Large intestine (tissue), 12 donors: ENCODE data around the gene CDH23. TPM values are rescaled to one million over a fixed set of nuclear protein-coding genes. Genes with fewer than 3 reads are reported as not detected.

Experiments used
- DNase-seq, 2 donors: peaks; one replicate each; pipeline versions ENCODE4 v3.0.0 to v3.0.0-alpha.2; 2013
- H3K27ac ChIP-seq: one replicate; pipeline ENCODE4 v1.5.1; 2013; ENCODE audit warnings: low read length
- H3K27me3 ChIP-seq: 2 replicates; pipeline ENCODE4 v1.6.1; 2013; ENCODE audit warnings: low read length; ENCODE audit not compliant: control insufficient read depth, insufficient read depth
- H3K36me3 ChIP-seq: 2 replicates; pipeline ENCODE4 v1.6.1; 2013; ENCODE audit warnings: low read length; ENCODE audit not compliant: control insufficient read depth, insufficient read depth
- H3K4me1 ChIP-seq: one replicate; pipeline ENCODE4 v1.6.1; 2013; ENCODE audit warnings: low read length; ENCODE audit not compliant: control insufficient read depth, insufficient read depth
- H3K4me3 ChIP-seq: one replicate; pipeline ENCODE4 v1.5.1; 2013; ENCODE audit warnings: low read length
- H3K9me3 ChIP-seq: one replicate; pipeline ENCODE4 v1.6.1; 2013; ENCODE audit warnings: mild to moderate bottlenecking, low read depth, low read length, moderate library complexity; ENCODE audit not compliant: control insufficient read depth
- WGBS: methylation state at CpG from one replicate; pipeline ENCODE4 v1.1.5; 2013; ENCODE audit warnings: low lambda C conversion rate; ENCODE audit not compliant: insufficient coverage; 5-methylcytosine and 5-hydroxymethylcytosine counted together
- long read RNA-seq, 11 donors: transcript quantifications; one replicate each; lab custom pipeline, GENCODE V29; 2026
- polyA plus RNA-seq: library from polyadenylated mRNA; unstranded; fragments of 120-200 nt; gene quantifications from one replicate; pipeline ENCODE4 v1.2.1, GENCODE V29; 2013

CDH23 gene
- 1.7 TPM for polyA plus RNA-seq
- long read RNA-seq, donor 1, partial matches to known transcripts: 532 of 532 reads
- long read RNA-seq, donor 1, other reads (novel, unspliced or antisense): 0 of 532 reads
- long read RNA-seq, donor 2, partial matches to known transcripts: 6 of 30 reads
- long read RNA-seq, donor 2, other reads (novel, unspliced or antisense): 24 of 30 reads
- long read RNA-seq, donor 3: 0 reads
- long read RNA-seq, donor 4: 0 reads
- long read RNA-seq, donor 5: 0 reads
- long read RNA-seq, donor 6, partial matches to known transcripts: 391 of 449 reads
- long read RNA-seq, donor 6, other reads (novel, unspliced or antisense): 58 of 449 reads
- long read RNA-seq, donor 7, partial matches to known transcripts: 0 of 5 reads
- long read RNA-seq, donor 7, other reads (novel, unspliced or antisense): 5 of 5 reads
- long read RNA-seq, donor 8, partial matches to known transcripts: 1,868 of 2,055 reads
- long read RNA-seq, donor 8, other reads (novel, unspliced or antisense): 187 of 2,055 reads
- long read RNA-seq, donor 9: 0 reads
- long read RNA-seq, donor 10: 0 reads
- long read RNA-seq, donor 11, partial matches to known transcripts: 118 of 312 reads
- long read RNA-seq, donor 11, other reads (novel, unspliced or antisense): 194 of 312 reads

DNA sequence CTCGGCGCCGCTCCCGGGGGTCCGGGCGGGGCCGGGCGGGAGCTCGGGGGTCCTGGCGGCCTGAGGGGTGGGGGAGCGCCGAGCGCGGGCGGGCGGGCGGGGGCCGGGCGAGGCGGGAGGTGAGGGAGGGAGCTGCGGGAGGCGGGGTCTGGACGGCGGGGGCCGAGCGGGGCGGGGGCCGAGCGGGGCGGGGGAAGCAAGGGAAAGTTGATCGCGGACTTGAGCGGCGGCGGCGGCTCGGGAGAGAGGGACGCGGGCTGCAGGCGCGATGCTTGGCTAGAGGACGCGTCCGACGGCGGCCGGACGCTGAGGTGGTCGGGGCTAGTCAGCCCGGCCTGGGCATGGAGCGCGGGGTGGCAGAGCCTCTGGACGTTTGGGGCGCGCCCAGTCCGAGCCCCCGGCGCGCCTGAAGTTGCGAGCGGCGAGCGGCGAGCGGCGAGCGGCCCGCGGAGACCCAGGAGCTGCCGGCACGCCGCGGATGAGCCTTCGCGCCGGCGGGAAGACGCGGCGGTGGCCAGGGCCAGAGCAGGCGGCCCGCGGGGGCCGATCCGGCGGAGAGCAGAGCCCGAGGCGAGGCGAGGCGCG is at the start of gene CDH23:
TSS of gene CDH23 (plus strand) at position 210 of the 585 bp plus-strand sequence. CDS start 42,912 bp downstream, outside the sequence.
- Histone ChIP-seq H3K4me1 (peaks cover 8% of the 10 kb centered on the region), H3K9me3 (peaks cover 4% of the 10 kb centered on the region), H3K4me3 (peak within 1 kb of the TSS; percentile 23), H3K27ac (no peak within 1 kb of the TSS), H3K27me3 (peaks cover 63% of the 10 kb centered on the region), H3K36me3 (no peaks in the 10 kb centered on the region)
- WGBS: no CpG with 5 or more reads among the region's 91 CpGs
- peak in 1 of 2 donors; percentile 44 for DNase-seq

DNA sequence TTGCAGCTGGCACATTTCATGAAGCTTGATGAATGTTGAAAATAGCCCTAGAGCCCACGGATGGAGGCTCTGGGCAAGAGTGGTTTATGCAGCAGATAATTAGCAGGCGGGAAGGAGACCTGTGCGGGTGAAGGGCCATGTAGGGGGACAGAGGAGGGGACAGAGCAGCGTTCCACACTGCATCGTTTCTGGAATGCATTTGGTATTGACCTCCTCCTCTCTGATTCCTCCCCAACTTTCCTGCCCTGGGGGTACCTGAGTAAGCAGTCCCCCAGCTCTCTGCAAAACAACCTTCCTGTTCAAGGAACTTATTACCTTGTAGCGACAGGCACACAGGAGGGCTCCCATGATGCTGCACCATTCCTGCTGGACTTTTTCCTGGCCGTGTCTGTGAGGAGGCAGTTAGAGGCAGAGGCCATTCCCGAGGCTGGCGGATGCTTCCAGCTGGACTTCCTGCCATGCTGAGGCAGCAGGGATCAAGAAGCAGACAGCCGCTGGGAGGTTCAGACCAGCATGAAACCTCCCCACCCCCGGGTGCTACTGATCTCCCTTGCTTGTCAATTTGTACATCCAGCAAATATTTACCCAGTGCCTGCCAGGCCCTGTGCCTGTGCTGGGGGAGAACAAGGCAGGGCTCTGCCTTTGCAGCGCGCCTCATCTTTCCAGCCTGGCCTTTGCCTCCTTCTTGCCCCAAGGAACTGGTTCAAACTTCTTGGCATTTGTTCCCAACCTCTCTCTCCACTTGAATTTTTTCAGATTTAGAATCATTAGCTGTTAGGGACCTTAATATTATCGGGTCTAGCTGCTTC is 48.9 kb upstream of the CDH23 start:
- peaks cover 26% of the 10 kb centered on the region for H3K4me1 ChIP-seq
- H3K27me3 ChIP-seq: no peaks in the 10 kb centered on the region
- DNase-seq: no peak
- H3K9me3 ChIP-seq: no peaks in the 10 kb centered on the region
- H3K36me3 ChIP-seq: peaks cover 12% of the 10 kb centered on the region
- WGBS: no CpG with 5 or more reads among the region's 14 CpGs
- no peak overlapping the region for H3K4me3 ChIP-seq
- no peak overlapping the region for H3K27ac ChIP-seq

DNA sequence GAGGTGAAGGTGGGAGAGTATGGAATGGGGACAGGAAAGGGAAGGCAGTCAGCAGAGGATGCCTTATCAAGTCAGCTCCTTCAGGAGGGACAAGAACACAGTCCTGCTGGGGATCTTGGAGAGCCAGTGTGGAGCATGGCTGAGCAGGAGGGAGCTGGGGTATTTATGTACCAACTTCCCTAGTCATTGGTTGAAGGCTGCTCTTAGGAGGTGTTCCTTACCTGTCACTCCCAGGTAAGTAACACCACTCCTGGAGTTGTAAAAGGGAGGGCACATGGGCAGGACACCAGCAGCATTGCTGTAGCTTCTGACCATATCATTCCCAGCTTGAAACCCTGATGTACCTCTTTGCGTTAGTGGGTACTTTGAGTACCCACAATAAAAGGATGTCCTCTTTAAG is 47.9 kb upstream of the CDH23 start:
- no peaks in the 10 kb centered on the region for H3K9me3 ChIP-seq
- peaks cover 15% of the 10 kb centered on the region for H3K36me3 ChIP-seq
- no CpG with 5 or more reads among the region's 1 CpG for WGBS
- no peaks in the 10 kb centered on the region for H3K27me3 ChIP-seq
- DNase-seq: no peak
- H3K4me3 ChIP-seq: no peak overlapping the region
- peaks cover 15% of the 10 kb centered on the region for H3K4me1 ChIP-seq
- H3K27ac ChIP-seq: no peak overlapping the region

DNA sequence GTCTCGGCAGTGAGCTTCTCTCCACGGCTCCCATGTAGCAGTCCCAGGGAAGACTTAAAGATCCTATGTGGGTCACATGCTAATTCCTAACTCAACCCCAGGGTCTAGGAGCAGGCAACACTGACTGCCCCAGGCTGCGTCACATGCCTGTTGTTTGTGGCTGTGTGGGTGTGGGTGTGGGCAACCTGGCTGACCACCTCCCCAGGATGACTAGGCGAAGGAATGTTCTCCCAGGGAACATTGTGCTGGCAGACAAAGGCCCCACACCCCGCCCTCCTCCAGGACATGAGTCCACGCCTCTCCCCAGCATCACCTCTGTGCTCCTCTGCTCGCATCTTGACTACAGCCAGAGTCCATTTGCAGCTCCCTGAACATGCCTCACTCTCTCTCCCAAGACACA is 47.3 kb upstream of the CDH23 start:
- Histone ChIP-seq H3K27me3 (no peaks in the 10 kb centered on the region), H3K4me3 (no peak overlapping the region), H3K4me1 (peaks cover 10% of the 10 kb centered on the region), H3K36me3 (peaks cover 20% of the 10 kb centered on the region), H3K9me3 (no peaks in the 10 kb centered on the region), H3K27ac (no peak overlapping the region)
- no CpG with 5 or more reads among the region's 7 CpGs for WGBS
- DNase-seq: no peak

DNA sequence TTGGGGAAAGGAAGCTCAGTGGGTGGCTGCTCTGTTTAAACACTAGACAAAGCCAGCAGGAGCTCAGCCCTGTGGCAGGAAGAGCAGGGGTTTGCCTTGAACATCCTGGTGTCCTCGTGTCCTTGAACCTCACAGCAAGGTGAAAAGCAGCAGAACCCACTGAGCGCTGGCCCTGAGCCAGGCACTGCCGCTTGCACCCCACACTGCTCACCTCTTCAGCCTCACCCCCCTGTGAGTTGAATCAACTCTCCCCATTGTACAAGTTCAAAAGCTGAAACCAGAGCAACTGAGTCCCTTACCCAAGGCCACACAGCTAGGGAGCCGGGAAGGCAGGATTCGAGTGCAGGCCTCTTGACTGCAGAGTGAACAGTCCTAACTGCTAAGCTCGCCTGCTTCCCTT is 45.6 kb upstream of the CDH23 start:
- no peaks in the 10 kb centered on the region for H3K4me1 ChIP-seq
- H3K4me3 ChIP-seq: no peak overlapping the region
- peaks cover 31% of the 10 kb centered on the region for H3K36me3 ChIP-seq
- WGBS: no CpG with 5 or more reads among the region's 6 CpGs
- H3K9me3 ChIP-seq: no peaks in the 10 kb centered on the region
- no peaks in the 10 kb centered on the region for H3K27me3 ChIP-seq
- no peak for DNase-seq
- no peak overlapping the region for H3K27ac ChIP-seq

DNA sequence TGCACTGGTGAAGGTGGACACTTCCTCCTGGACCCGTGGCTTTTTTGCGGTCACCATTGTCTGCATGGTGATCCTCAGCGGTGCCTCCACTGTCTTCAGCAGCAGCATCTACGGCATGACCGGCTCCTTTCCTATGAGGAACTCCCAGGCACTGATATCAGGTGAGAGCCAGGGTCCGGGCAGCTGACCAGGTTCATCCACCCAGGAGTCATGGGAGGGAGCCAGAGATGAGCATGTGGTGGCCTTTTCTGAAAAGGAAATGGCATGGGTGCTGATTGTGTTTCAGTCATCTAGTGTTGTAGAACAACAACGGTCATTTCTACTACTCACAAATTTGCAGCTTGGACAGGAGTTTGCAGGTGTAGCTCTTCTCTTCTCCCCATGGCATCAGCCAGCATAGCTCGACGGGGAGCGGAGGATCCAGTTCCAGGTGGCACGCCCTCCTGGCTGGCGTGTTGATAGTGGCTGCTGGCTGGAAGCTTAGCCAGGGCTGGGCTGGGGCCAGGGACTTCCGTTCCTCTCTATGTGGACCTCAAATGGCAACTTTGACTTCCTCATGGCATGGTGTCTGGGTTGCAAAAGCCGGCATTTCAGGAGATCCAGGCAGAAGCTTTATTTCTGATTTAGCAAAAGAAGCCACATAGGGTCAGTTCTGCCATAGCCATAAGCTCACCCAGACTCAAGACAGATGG is 44.9 kb upstream of the CDH23 start:
- whole genome bisulfite sequencing: no CpG with 5 or more reads among the region's 14 CpGs
- peaks cover 38% of the 10 kb centered on the region for H3K36me3 ChIP-seq
- no peak overlapping the region for H3K27ac ChIP-seq
- H3K4me1 ChIP-seq: no peaks in the 10 kb centered on the region
- H3K4me3 ChIP-seq: no peak overlapping the region
- H3K9me3 ChIP-seq: no peaks in the 10 kb centered on the region
- no peaks in the 10 kb centered on the region for H3K27me3 ChIP-seq
- DNase-seq: no peak

DNA sequence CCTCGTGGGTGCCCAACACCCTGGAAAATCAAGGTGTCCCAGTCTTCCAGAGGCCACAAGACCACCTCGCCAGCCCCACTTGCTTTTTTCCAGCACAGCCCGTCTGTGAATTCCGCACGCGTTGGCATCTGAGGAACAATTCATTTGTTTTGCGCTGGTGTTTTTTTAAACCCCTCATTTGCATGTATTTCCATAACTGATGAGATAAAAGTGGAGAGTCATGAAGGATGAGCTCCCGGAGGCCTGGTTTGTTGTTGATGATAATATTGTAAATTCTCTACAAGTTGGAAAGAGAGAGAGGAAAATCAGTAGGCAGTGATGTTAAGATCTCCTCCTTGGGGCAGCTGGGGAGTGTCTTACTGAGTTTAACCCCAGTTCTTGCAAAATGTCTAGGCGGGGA is 43.1 kb upstream of the CDH23 start:
- Histone ChIP-seq H3K27ac (no peak overlapping the region), H3K36me3 (peaks cover 46% of the 10 kb centered on the region), H3K27me3 (no peaks in the 10 kb centered on the region), H3K4me3 (no peak overlapping the region), H3K4me1 (no peaks in the 10 kb centered on the region), H3K9me3 (no peaks in the 10 kb centered on the region)
- DNase-seq: no peak
- WGBS: no CpG with 5 or more reads among the region's 9 CpGs

DNA sequence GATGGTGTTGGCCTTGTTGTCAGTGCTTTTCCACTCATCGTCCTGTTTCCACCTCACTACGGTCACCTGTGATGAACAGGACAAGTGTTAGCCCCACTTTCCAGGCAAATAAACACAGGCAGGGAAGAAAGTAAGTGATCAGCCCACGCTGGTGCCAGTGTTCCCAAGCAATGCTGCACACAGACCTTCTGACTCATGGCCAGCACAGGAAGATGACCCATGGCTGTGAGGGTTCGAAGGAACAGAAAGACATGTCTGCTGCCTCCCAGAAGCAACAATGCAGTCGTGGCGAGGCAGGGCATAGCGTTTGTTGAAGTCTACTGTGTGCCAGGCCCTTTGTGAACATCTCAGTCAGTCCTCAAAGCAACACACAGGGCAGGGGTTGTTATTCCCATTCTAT is 41.9 kb upstream of the CDH23 start:
- no peak overlapping the region for H3K27ac ChIP-seq
- no peak for DNase-seq
- no peaks in the 10 kb centered on the region for H3K4me1 ChIP-seq
- H3K9me3 ChIP-seq: no peaks in the 10 kb centered on the region
- H3K27me3 ChIP-seq: no peaks in the 10 kb centered on the region
- WGBS: no CpG with 5 or more reads among the region's 7 CpGs
- peaks cover 50% of the 10 kb centered on the region for H3K36me3 ChIP-seq
- no peak overlapping the region for H3K4me3 ChIP-seq

DNA sequence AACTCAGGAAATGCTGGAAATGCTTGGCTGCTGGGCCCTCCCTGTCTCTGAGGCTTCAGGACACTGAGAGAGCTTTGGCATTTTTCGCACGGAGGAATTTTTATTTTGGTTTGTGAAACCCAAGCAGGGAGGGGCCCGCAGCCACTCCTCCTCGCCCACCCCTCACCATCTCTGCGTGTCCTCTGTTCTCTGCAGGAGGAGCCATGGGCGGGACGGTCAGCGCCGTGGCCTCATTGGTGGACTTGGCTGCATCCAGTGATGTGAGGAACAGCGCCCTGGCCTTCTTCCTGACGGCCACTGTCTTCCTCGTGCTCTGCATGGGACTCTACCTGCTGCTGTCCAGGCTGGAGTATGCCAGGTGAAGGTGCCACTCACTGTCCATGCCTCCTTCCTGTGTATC is 40.8 kb upstream of the CDH23 start:
- WGBS: no CpG with 5 or more reads among the region's 12 CpGs

More for the DNA sequence above, 40.8 kb upstream of the CDH23 start:
- Histone ChIP-seq H3K27me3 (no peaks in the 10 kb centered on the region), H3K4me3 (no peak overlapping the region), H3K9me3 (no peaks in the 10 kb centered on the region), H3K27ac (no peak overlapping the region), H3K36me3 (peaks cover 51% of the 10 kb centered on the region), H3K4me1 (no peaks in the 10 kb centered on the region)
- no peak for DNase-seq
